Activated naive CD8-positive, alpha-beta T cell treated with anti-CD3 and anti-CD28 coated beads, Interleukin-2, amount 50 U/mL, for 24 hours (primary cell): Measurements from ENCODE around the gene KIF5C.
A peak's percentile ranks its signal among the peaks of the same experiment; 100 is the strongest.

ENCODE experiments used
- ATAC-seq: fragments of 150-1000 bp; cut with Tn5 transposase; one replicate; pipeline ENCODE4 v1.10.0; 2021
- DNase-seq: peaks from one replicate; pipeline ENCODE4 v3.0.0; 2021
- H3K27ac Mint-ChIP-seq: one replicate; pipeline ENCODE4 v1.8.0; 2021; ENCODE audit warnings: mild to moderate bottlenecking, mixed read lengths
- H3K27me3 Mint-ChIP-seq: one replicate; pipeline ENCODE4 v1.8.0; 2021; ENCODE audit warnings: mixed read lengths
- H3K36me3 Mint-ChIP-seq: one replicate; pipeline ENCODE4 v1.8.0; 2021; ENCODE audit warnings: low read depth, mixed read lengths
- H3K4me1 Mint-ChIP-seq: one replicate; pipeline ENCODE4 v1.8.0; 2021; ENCODE audit warnings: mixed read lengths
- H3K4me3 Mint-ChIP-seq: one replicate; pipeline ENCODE4 v1.8.0; 2021; ENCODE audit warnings: mild to moderate bottlenecking, moderate library complexity, mixed read lengths
- H3K9me3 Mint-ChIP-seq: one replicate; pipeline ENCODE4 v1.8.0; 2021; ENCODE audit warnings: mixed read lengths

The KIF5C gene

GRCh38 chr2:148901142-148901541, 26.1 kb downstream of the KIF5C start:
- DNase-seq = no peak
- Mint-ChIP-seq H3K36me3 (peaks cover 2% of the 10 kb centered on the region), H3K27ac (no peak overlapping the region), H3K4me3 (no peak overlapping the region), H3K9me3 (peaks cover 3% of the 10 kb centered on the region), H3K27me3 (no peaks in the 10 kb centered on the region), H3K4me1 (no peaks in the 10 kb centered on the region)
- no peak for ATAC-seq

- Mint-ChIP-seq H3K9me3 (peaks cover 3% of the 10 kb centered on the region), H3K27me3 (no peaks in the 10 kb centered on the region), H3K4me1 (no peaks in the 10 kb centered on the region), H3K27ac (no peak overlapping the region), H3K36me3 (peaks cover 2% of the 10 kb centered on the region), H3K4me3 (no peak overlapping the region)
- DNase-seq (no peak), ATAC-seq (no peak)
These were observed 27.8 kb downstream of the KIF5C start for GRCh38 chr2:148902798-148903197.

- H3K27ac Mint-ChIP-seq = no peak overlapping the region
- DNase-seq (no peak), ATAC-seq (no peak)
- H3K27me3 Mint-ChIP-seq = no peaks in the 10 kb centered on the region
- no peak overlapping the region for H3K4me3 Mint-ChIP-seq
- peaks cover 3% of the 10 kb centered on the region for H3K9me3 Mint-ChIP-seq
- H3K36me3 Mint-ChIP-seq = peaks cover 2% of the 10 kb centered on the region
- H3K4me1 Mint-ChIP-seq = no peaks in the 10 kb centered on the region
These were observed 28.3 kb downstream of the KIF5C start for GRCh38 chr2:148903294-148903693.

GRCh38 chr2:148903979-148904378, 29.0 kb downstream of the KIF5C start:
- Mint-ChIP-seq H3K4me3 (no peak overlapping the region), H3K9me3 (peaks cover 3% of the 10 kb centered on the region), H3K27me3 (no peaks in the 10 kb centered on the region), H3K27ac (no peak overlapping the region), H3K36me3 (peaks cover 2% of the 10 kb centered on the region), H3K4me1 (no peaks in the 10 kb centered on the region)
- ATAC-seq = no peak
- no peak for DNase-seq

GRCh38 chr2:148906124-148906523, 31.1 kb downstream of the KIF5C start:
- peaks cover 3% of the 10 kb centered on the region for H3K9me3 Mint-ChIP-seq
- H3K27ac Mint-ChIP-seq = no peak overlapping the region
- peaks cover 2% of the 10 kb centered on the region for H3K36me3 Mint-ChIP-seq

GRCh38 chr2:148907085-148907785, 32.2 kb downstream of the KIF5C start:
- H3K27ac Mint-ChIP-seq = no peak overlapping the region
- H3K27me3 Mint-ChIP-seq = no peaks in the 10 kb centered on the region
- H3K36me3 Mint-ChIP-seq = peaks cover 2% of the 10 kb centered on the region
- DNase-seq = no peak
- H3K4me3 Mint-ChIP-seq = no peak overlapping the region
- no peak for ATAC-seq
- no peaks in the 10 kb centered on the region for H3K4me1 Mint-ChIP-seq
- peaks cover 3% of the 10 kb centered on the region for H3K9me3 Mint-ChIP-seq

More at GRCh38 chr2:148906124-148906523, 31.1 kb downstream of the KIF5C start:
- Mint-ChIP-seq H3K4me3 (no peak overlapping the region), H3K4me1 (no peaks in the 10 kb centered on the region), H3K27me3 (no peaks in the 10 kb centered on the region)
- ATAC-seq (no peak), DNase-seq (no peak)

- H3K27ac Mint-ChIP-seq = no peak overlapping the region
- H3K27me3 Mint-ChIP-seq = no peaks in the 10 kb centered on the region
- peaks cover 3% of the 10 kb centered on the region for H3K9me3 Mint-ChIP-seq
- DNase-seq = no peak
- H3K4me1 Mint-ChIP-seq = no peaks in the 10 kb centered on the region
- no peak for ATAC-seq
- H3K36me3 Mint-ChIP-seq = peaks cover 2% of the 10 kb centered on the region
- no peak overlapping the region for H3K4me3 Mint-ChIP-seq
These were observed 34.1 kb downstream of the KIF5C start for GRCh38 chr2:148909114-148909513.

- Mint-ChIP-seq H3K27me3 (no peaks in the 10 kb centered on the region), H3K4me1 (peaks cover 8% of the 10 kb centered on the region), H3K27ac (no peak overlapping the region), H3K36me3 (no peaks in the 10 kb centered on the region), H3K4me3 (no peak overlapping the region), H3K9me3 (no peaks in the 10 kb centered on the region)
- no peak for ATAC-seq
- DNase-seq = no peak
These were observed 38.0 kb downstream of the KIF5C start for GRCh38 chr2:148913061-148913460.

GRCh38 chr2:148913492-148913891, 38.5 kb downstream of the KIF5C start:
- DNase-seq (no peak), ATAC-seq (no peak)
- Mint-ChIP-seq H3K27ac (no peak overlapping the region), H3K36me3 (peaks cover 3% of the 10 kb centered on the region), H3K4me1 (peaks cover 8% of the 10 kb centered on the region), H3K4me3 (no peak overlapping the region), H3K27me3 (no peaks in the 10 kb centered on the region), H3K9me3 (peaks cover 3% of the 10 kb centered on the region)

GRCh38 chr2:148914463-148914862, 39.4 kb downstream of the KIF5C start:
- DNase-seq = no peak
- peaks cover 9% of the 10 kb centered on the region for H3K36me3 Mint-ChIP-seq

GRCh38 chr2:148917431-148917830, 42.4 kb downstream of the KIF5C start:
- no peaks in the 10 kb centered on the region for H3K27me3 Mint-ChIP-seq
- peaks cover 8% of the 10 kb centered on the region for H3K4me1 Mint-ChIP-seq
- no peak overlapping the region for H3K4me3 Mint-ChIP-seq
- no peak overlapping the region for H3K27ac Mint-ChIP-seq
- H3K9me3 Mint-ChIP-seq = peaks cover 10% of the 10 kb centered on the region
- H3K36me3 Mint-ChIP-seq = peaks cover 9% of the 10 kb centered on the region
- ATAC-seq = peak; percentile 94
- no peak for DNase-seq

More at GRCh38 chr2:148914463-148914862, 39.4 kb downstream of the KIF5C start:
- Mint-ChIP-seq H3K9me3 (peaks cover 10% of the 10 kb centered on the region), H3K4me3 (no peak overlapping the region), H3K27ac (no peak overlapping the region), H3K4me1 (peaks cover 8% of the 10 kb centered on the region), H3K27me3 (no peaks in the 10 kb centered on the region)
- no peak for ATAC-seq

- ATAC-seq = no peak
- no peaks in the 10 kb centered on the region for H3K27me3 Mint-ChIP-seq
- H3K9me3 Mint-ChIP-seq = peaks cover 10% of the 10 kb centered on the region
- H3K4me1 Mint-ChIP-seq = peaks cover 8% of the 10 kb centered on the region
- no peak for DNase-seq
- H3K4me3 Mint-ChIP-seq = no peak overlapping the region
- H3K36me3 Mint-ChIP-seq = peaks cover 9% of the 10 kb centered on the region
- no peak overlapping the region for H3K27ac Mint-ChIP-seq
These were observed 43.5 kb downstream of the KIF5C start for GRCh38 chr2:148918554-148918953.

GRCh38 chr2:148920559-148920958, 45.5 kb downstream of the KIF5C start:
- ATAC-seq (no peak), DNase-seq (no peak)
- no peak overlapping the region for H3K4me3 Mint-ChIP-seq
- H3K4me1 Mint-ChIP-seq = peaks cover 8% of the 10 kb centered on the region
- peaks cover 9% of the 10 kb centered on the region for H3K36me3 Mint-ChIP-seq
- no peak overlapping the region for H3K27ac Mint-ChIP-seq
- peaks cover 10% of the 10 kb centered on the region for H3K9me3 Mint-ChIP-seq
- H3K27me3 Mint-ChIP-seq = peaks cover 2% of the 10 kb centered on the region

- H3K4me3 Mint-ChIP-seq = no peak overlapping the region
- ATAC-seq = no peak
These were observed 47.0 kb downstream of the KIF5C start for GRCh38 chr2:148922062-148922461.

GRCh38 chr2:148922776-148923475, 47.9 kb downstream of the KIF5C start:
- Mint-ChIP-seq H3K4me1 (peaks cover 13% of the 10 kb centered on the region), H3K27me3 (peaks cover 2% of the 10 kb centered on the region), H3K27ac (no peak overlapping the region), H3K9me3 (peaks cover 10% of the 10 kb centered on the region), H3K4me3 (no peak overlapping the region), H3K36me3 (peaks cover 9% of the 10 kb centered on the region)
- no peak for DNase-seq
- no peak for ATAC-seq

More at GRCh38 chr2:148922062-148922461, 47.0 kb downstream of the KIF5C start:
- DNase-seq = no peak
- peaks cover 10% of the 10 kb centered on the region for H3K9me3 Mint-ChIP-seq
- no peak overlapping the region for H3K27ac Mint-ChIP-seq
- H3K4me1 Mint-ChIP-seq = peaks cover 14% of the 10 kb centered on the region
- H3K36me3 Mint-ChIP-seq = peaks cover 9% of the 10 kb centered on the region
- H3K27me3 Mint-ChIP-seq = peaks cover 2% of the 10 kb centered on the region
